SK-N-SH treated with all-trans-retinoic acid at 6 μM for 48 hours (cell line): ENCODE data around the gene GRIK1.

Source experiments
- ATAC-seq: fragments of 200-7000 bp; cut with Tn5 transposase; 3 replicates; pipeline ENCODE4 v1.9.1; 2020; ENCODE audit warnings: mild to moderate bottlenecking, moderate library complexity
- BACH2 ChIP-seq: fragments of 250-450 bp; sonication (Bioruptor Pico); IDR thresholded peaks from 2 replicates; pipeline ENCODE4 v1.9.0; 2021; ENCODE audit warnings: mild to moderate bottlenecking, borderline replicate concordance
- GLIS3 ChIP-seq: fragments of 250-450 bp; sonication (Bioruptor Pico); IDR thresholded peaks from 2 replicates; pipeline ENCODE4 v1.5.0; 2020; ENCODE audit warnings: mild to moderate bottlenecking, moderate library complexity
- ISL1 ChIP-seq: fragments of 250-450 bp; sonication (Bioruptor Pico); IDR thresholded peaks from 2 replicates; pipeline ENCODE4 v2.1.2; 2022; ENCODE audit warnings: mild to moderate bottlenecking, moderate library complexity
- OSR1 ChIP-seq: fragments of 250-450 bp; sonication (Bioruptor Pico); IDR thresholded peaks from 2 replicates; pipeline ENCODE4 v1.8.0; 2022; ENCODE audit warnings: moderate library complexity, mild to moderate bottlenecking, inconsistent platforms
- PPARA ChIP-seq: fragments of 250-450 bp; sonication (Bioruptor Pico); IDR thresholded peaks from 2 replicates; pipeline ENCODE4 v1.5.0; 2020; ENCODE audit warnings: mild to moderate bottlenecking, borderline replicate concordance
- RARB ChIP-seq: fragments of 250-450 bp; sonication (Bioruptor Pico); IDR thresholded peaks from 2 replicates; pipeline ENCODE4 v1.8.0; 2021; ENCODE audit warnings: mild to moderate bottlenecking, moderate library complexity
- SNAI2 ChIP-seq: fragments of 250-450 bp; sonication (Bioruptor Pico); IDR thresholded peaks from 2 replicates; pipeline ENCODE4 v1.5.0; 2020; ENCODE audit warnings: mild to moderate bottlenecking, moderate library complexity
- TCF4 ChIP-seq: fragments of 250-450 bp; sonication (Bioruptor Pico); IDR thresholded peaks from 2 replicates; pipeline ENCODE4 v1.8.0; 2021; ENCODE audit warnings: mild to moderate bottlenecking, moderate library complexity, borderline replicate concordance
- TOX ChIP-seq: fragments of 250-450 bp; sonication (Bioruptor Pico); IDR thresholded peaks from 2 replicates; pipeline ENCODE4 v1.8.0; 2021; ENCODE audit warnings: mild to moderate bottlenecking, moderate library complexity, borderline replicate concordance
- ZC3H10 ChIP-seq: fragments of 250-450 bp; sonication (Bioruptor Pico); IDR thresholded peaks from 2 replicates; pipeline ENCODE4 v1.5.1; 2021; ENCODE audit warnings: mild to moderate bottlenecking, moderate library complexity
- ZFP3 ChIP-seq: fragments of 250-450 bp; sonication (Bioruptor Pico); IDR thresholded peaks from 2 replicates; pipeline ENCODE4 v1.5.0; 2020; ENCODE audit warnings: mild to moderate bottlenecking, moderate library complexity
- ZFP30 ChIP-seq: fragments of 450-650 bp; formaldehyde crosslinking; IDR thresholded peaks from 2 replicates; pipeline ENCODE4 v1.5.0; 2022; ENCODE audit warnings: mild to moderate bottlenecking, moderate library complexity
- ZNF70 ChIP-seq: fragments of 450-650 bp; formaldehyde crosslinking; IDR thresholded peaks from 2 replicates; pipeline ENCODE4 v1.5.0; 2020; ENCODE audit warnings: mild to moderate bottlenecking, moderate library complexity
- ZNF8 ChIP-seq: fragments of 450-650 bp; formaldehyde crosslinking; IDR thresholded peaks from 2 replicates; pipeline ENCODE4 v1.5.0; 2020; ENCODE audit warnings: mild to moderate bottlenecking, moderate library complexity
- TF ChIP-seq, protein P1 (sequence below): fragments of 250-450 bp; sonication (Bioruptor Pico); IDR thresholded peaks from 2 replicates; pipeline ENCODE4 v1.8.0; 2021; ENCODE audit warnings: low read depth, mild to moderate bottlenecking, moderate library complexity, borderline replicate concordance
- TF ChIP-seq, protein P2 (sequence below): fragments of 250-450 bp; sonication (Bioruptor Pico); IDR thresholded peaks from 2 replicates; pipeline ENCODE4 v1.5.1; 2020; ENCODE audit warnings: low read depth, mild to moderate bottlenecking, moderate library complexity
- TF ChIP-seq, protein P3 (sequence below): fragments of 250-450 bp; sonication (Bioruptor Pico); IDR thresholded peaks from 2 replicates; pipeline ENCODE4 v1.8.0; 2020; ENCODE audit warnings: mild to moderate bottlenecking, moderate library complexity, borderline replicate concordance
- TF ChIP-seq, protein P4 (sequence below): fragments of 250-450 bp; sonication (Bioruptor Pico); IDR thresholded peaks from 2 replicates; pipeline ENCODE4 v1.5.1; 2021; ENCODE audit warnings: mild to moderate bottlenecking, moderate library complexity

The GRIK1 gene

DNA sequence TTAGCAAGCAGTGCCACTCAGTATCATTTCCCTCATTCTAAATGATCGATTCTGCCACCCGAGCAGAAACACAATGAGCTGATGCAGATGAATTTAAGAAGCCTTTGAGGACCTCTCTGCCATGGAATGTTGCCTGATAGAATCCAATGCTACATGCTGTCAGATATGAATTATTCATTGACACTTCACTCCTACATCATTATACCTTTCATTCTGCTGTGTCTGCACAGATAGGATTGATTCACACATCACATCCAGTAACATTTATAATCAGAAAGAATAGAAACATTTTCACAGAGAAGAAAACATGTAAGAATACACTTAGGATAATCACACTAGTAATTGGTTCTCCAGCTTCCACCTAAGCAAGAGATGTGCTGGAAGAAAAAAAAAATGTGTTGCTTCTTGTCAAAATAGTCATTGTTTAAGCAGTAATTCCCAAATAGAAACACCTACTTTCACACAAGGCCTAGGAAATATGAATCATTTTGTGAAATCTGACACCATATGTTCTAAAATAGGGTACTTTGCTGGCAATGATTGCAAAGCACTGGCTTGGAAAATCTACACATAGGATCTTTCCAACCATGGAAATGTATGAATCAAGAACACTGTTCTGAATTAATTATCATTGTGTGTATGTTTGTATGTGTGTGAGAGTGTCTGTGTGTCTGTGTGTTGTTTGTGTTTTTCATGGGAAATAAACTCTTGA is 110.1 kb downstream of the GRIK1 start:
- ATAC-seq, result no peak
- no peak for TF ChIP-seq ZNF8 (CRISPR knock-in tag)
- no peak for TF ChIP-seq ZFP3 (CRISPR knock-in tag)
- TF ChIP-seq, protein P1, sequence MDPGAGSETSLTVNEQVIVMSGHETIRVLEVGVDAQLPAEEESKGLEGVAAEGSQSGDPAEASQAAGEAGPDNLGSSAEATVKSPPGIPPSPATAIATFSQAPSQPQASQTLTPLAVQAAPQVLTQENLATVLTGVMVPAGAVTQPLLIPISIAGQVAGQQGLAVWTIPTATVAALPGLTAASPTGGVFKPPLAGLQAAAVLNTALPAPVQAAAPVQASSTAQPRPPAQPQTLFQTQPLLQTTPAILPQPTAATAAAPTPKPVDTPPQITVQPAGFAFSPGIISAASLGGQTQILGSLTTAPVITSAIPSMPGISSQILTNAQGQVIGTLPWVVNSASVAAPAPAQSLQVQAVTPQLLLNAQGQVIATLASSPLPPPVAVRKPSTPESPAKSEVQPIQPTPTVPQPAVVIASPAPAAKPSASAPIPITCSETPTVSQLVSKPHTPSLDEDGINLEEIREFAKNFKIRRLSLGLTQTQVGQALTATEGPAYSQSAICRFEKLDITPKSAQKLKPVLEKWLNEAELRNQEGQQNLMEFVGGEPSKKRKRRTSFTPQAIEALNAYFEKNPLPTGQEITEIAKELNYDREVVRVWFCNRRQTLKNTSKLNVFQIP (CRISPR knock-in tag), result no peak
- no peak for TF ChIP-seq SNAI2
- no peak for TF ChIP-seq GLIS3 (CRISPR knock-in tag)
- TF ChIP-seq, protein P2, sequence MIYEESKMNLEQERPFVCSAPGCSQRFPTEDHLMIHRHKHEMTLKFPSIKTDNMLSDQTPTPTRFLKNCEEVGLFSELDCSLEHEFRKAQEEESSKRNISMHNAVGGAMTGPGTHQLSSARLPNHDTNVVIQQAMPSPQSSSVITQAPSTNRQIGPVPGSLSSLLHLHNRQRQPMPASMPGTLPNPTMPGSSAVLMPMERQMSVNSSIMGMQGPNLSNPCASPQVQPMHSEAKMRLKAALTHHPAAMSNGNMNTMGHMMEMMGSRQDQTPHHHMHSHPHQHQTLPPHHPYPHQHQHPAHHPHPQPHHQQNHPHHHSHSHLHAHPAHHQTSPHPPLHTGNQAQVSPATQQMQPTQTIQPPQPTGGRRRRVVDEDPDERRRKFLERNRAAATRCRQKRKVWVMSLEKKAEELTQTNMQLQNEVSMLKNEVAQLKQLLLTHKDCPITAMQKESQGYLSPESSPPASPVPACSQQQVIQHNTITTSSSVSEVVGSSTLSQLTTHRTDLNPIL (CRISPR knock-in tag), result no peak

DNA sequence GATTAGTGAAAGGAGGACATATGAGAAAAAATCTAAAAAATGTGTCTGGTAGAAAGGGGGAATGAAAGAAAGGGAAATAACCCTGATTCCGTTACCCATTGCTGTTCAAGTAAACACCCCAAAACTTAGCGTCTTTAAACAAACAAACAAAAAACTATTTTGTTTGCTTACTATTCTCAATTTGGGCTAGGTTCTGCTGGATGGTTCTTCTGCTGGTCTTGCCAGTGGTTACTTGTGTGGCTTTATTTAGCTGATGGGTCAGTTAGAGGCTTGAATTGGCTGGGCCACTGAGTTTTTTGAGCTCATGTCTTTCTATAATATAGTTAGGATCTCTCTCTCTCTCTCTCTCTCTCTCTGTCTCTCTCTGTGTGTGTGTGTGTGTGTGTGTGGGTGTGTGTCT is 112.1 kb downstream of the GRIK1 start:
- no peak for ATAC-seq
- TF ChIP-seq ZC3H10 (CRISPR knock-in tag) (no peak), ZFP30 (CRISPR knock-in tag) (no peak), ZNF70 (CRISPR knock-in tag) (no peak), TCF4 (CRISPR knock-in tag) (no peak)

DNA sequence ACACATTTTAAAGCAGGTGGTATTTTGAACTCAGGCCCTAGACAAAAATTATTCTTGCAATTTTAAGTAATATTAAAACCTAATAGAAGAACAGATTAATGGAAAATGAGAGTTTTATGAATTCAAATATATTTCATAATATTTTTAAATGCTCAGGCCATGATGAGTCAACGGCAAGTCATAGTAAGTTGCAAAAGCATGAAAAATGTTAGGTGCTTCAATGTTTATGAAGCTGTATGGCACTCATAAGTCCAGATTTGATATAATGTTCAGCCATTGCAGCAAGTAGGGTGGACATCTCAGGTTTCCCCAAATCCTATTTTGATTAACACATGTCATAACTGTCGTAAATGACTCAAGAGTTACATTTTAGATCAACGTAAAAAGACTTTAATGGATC is 112.6 kb downstream of the GRIK1 start:
- TF ChIP-seq TCF4 (CRISPR knock-in tag), result no peak
- TF ChIP-seq, protein P3, sequence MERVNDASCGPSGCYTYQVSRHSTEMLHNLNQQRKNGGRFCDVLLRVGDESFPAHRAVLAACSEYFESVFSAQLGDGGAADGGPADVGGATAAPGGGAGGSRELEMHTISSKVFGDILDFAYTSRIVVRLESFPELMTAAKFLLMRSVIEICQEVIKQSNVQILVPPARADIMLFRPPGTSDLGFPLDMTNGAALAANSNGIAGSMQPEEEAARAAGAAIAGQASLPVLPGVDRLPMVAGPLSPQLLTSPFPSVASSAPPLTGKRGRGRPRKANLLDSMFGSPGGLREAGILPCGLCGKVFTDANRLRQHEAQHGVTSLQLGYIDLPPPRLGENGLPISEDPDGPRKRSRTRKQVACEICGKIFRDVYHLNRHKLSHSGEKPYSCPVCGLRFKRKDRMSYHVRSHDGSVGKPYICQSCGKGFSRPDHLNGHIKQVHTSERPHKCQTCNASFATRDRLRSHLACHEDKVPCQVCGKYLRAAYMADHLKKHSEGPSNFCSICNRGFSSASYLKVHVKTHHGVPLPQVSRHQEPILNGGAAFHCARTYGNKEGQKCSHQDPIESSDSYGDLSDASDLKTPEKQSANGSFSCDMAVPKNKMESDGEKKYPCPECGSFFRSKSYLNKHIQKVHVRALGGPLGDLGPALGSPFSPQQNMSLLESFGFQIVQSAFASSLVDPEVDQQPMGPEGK, result no peak
- TF ChIP-seq RARB (CRISPR knock-in tag), result no peak
- TF ChIP-seq, protein P1 (CRISPR knock-in tag), result no peak
- no peak for TF ChIP-seq BACH2 (CRISPR knock-in tag)
- no peak for TF ChIP-seq ZFP30 (CRISPR knock-in tag)
- no peak for TF ChIP-seq TOX (CRISPR knock-in tag)
- no peak for TF ChIP-seq PPARA (CRISPR knock-in tag)
- TF ChIP-seq GLIS3 (CRISPR knock-in tag), result no peak
- TF ChIP-seq ZNF70 (CRISPR knock-in tag), result no peak
- TF ChIP-seq ZFP3 (CRISPR knock-in tag), result no peak
- TF ChIP-seq OSR1 (CRISPR knock-in tag), result no peak
- no peak for TF ChIP-seq ISL1 (CRISPR knock-in tag)
- TF ChIP-seq SNAI2, result no peak
- ATAC-seq, result no peak

DNA sequence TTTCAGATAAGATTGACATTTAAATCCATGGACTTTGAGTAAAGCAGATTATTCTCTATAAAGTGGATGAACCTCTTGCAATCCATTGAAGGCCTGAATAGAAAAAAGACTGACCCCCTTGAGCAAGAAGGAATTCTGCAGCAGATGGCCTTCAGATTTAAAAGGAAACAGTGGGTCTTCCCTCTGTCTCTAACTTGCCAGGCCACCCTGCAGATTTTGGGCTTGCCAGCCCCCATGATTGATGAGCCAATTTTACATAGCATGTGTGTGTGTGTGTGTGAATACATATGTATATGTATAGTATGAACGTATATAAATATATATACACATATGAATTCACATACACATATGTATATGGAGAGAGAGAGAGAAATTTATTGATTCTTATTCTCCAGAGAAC is 113.4 kb downstream of the GRIK1 start:
- no peak for TF ChIP-seq ZNF70 (CRISPR knock-in tag)
- no peak for ATAC-seq

DNA sequence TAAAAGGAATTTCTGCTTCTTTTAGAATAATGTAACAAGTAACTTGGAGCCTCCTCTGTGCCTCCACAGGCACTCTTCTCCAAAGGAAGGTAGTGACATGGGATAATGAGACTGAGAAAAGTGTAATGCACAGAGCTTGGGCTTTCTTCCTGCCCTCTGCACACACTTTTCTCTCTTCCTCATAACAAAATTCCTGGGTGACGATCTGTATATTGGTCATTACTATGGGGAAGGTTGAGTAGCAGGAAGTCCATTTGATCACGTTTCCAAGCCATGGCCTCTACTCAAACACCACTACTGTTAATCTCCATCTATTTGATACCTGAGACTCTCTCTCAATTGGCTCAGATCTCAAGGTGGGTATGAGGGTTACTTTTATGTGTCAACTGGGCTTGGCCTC is 113.9 kb downstream of the GRIK1 start:
- TF ChIP-seq, protein P4, sequence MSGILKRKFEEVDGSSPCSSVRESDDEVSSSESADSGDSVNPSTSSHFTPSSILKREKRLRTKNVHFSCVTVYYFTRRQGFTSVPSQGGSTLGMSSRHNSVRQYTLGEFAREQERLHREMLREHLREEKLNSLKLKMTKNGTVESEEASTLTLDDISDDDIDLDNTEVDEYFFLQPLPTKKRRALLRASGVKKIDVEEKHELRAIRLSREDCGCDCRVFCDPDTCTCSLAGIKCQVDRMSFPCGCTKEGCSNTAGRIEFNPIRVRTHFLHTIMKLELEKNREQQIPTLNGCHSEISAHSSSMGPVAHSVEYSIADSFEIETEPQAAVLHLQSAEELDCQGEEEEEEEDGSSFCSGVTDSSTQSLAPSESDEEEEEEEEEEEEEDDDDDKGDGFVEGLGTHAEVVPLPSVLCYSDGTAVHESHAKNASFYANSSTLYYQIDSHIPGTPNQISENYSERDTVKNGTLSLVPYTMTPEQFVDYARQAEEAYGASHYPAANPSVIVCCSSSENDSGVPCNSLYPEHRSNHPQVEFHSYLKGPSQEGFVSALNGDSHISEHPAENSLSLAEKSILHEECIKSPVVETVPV (CRISPR knock-in tag), result no peak
- TF ChIP-seq OSR1 (CRISPR knock-in tag) (no peak), PPARA (CRISPR knock-in tag) (no peak)
- ATAC-seq, result no peak
